HG03060 (cell line): ENCODE results near the gene NINJ2.
"Not testable (repeated sequence)": the region's sequence is repeated elsewhere in the genome, so short reads cannot be mapped to it uniquely, and the experiment has no call there.

Source experiments
- ATAC-seq: cut with Tn5 transposase; IDR thresholded peaks from one replicate; pipeline ENCODE4 v1.9.1; 2021; ENCODE audit warnings: low read depth, moderate number of reproducible peaks; ENCODE audit not compliant: unreplicated experiment

The NINJ2 gene

GRCh38 chr12:590206-590750 lies 73.0 kb downstream of the NINJ2 start:
- no peak for ATAC-seq

- ATAC-seq, result no peak
These were observed 74.6 kb downstream of the NINJ2 start for GRCh38 chr12:588646-589045.

GRCh38 chr12:588024-588322 lies 75.3 kb downstream of the NINJ2 start:
- ATAC-seq, result no peak

GRCh38 chr12:587132-588023 lies 75.9 kb downstream of the NINJ2 start:
- ATAC-seq, result no peak

GRCh38 chr12:586318-587071 lies 76.8 kb downstream of the NINJ2 start:
- ATAC-seq, result no peak

GRCh38 chr12:585062-586061 lies 77.9 kb downstream of the NINJ2 start:
- no peak for ATAC-seq

- ATAC-seq, result no peak
These were observed 79.9 kb downstream of the NINJ2 start for GRCh38 chr12:583251-583869.

GRCh38 chr12:581746-582145 lies 81.5 kb downstream of the NINJ2 start:
- ATAC-seq, result no peak

- no peak for ATAC-seq
These were observed 81.9 kb downstream of the NINJ2 start for GRCh38 chr12:581321-581720.

- ATAC-seq, result no peak
These were observed 82.4 kb downstream of the NINJ2 start for GRCh38 chr12:580813-581212.

GRCh38 chr12:579420-580110 lies 83.7 kb downstream of the NINJ2 start:
- ATAC-seq, result no peak

- no peak for ATAC-seq
These were observed 84.4 kb downstream of the NINJ2 start for GRCh38 chr12:578748-579419.

GRCh38 chr12:577994-578747 lies 85.1 kb downstream of the NINJ2 start:
- not testable (repeated sequence) for ATAC-seq

GRCh38 chr12:576615-577110 lies 86.6 kb downstream of the NINJ2 start:
- no peak for ATAC-seq

- no peak for ATAC-seq
These were observed 87.2 kb downstream of the NINJ2 start for GRCh38 chr12:575948-576614.

- ATAC-seq, result no peak
These were observed 88.1 kb downstream of the NINJ2 start for GRCh38 chr12:575129-575502.

GRCh38 chr12:574475-575128 lies 88.6 kb downstream of the NINJ2 start:
- no peak for ATAC-seq
